GM12878 (cell line): ENCODE results near the gene TRIM3. TPM values are rescaled to one million over a fixed set of nuclear protein-coding genes. Genes with fewer than 3 reads are reported as not detected.

ENCODE experiments used
- CBFB ChIP-seq: IDR thresholded peaks from 2 replicates; pipeline ENCODE4 v1.6.1; 2016; ENCODE audit warnings: antibody characterized with exemption, low read depth
- CBX3 ChIP-seq: fragments of 200-600 bp; sonication (generic); IDR thresholded peaks from 2 replicates; pipeline ENCODE4 v1.6.1; 2016; ENCODE audit warnings: low read depth, borderline replicate concordance
- CEBPB ChIP-seq, 2 experiments: fragments of 150-350 bp in 1 of 2; IDR thresholded peaks; 2 replicates each; pipeline ENCODE4 v1.6.1; 2012 to 2014; ENCODE audit warnings: low read depth in 2 of 2, low read length in 2 of 2, borderline replicate concordance in 1 of 2, inconsistent platforms in 1 of 2
- CREB1 ChIP-seq: IDR thresholded peaks from 2 replicates; pipeline ENCODE4 v1.6.1; 2012; ENCODE audit warnings: low read depth, mild to moderate bottlenecking, inconsistent platforms
- CTCF ChIP-seq, 3 experiments: IDR thresholded peaks in 2 of 3; conservative IDR thresholded peaks in 1 of 3; 2 replicates each; pipeline ENCODE4 v1.5.1; 2011; ENCODE audit warnings: low read depth in 3 of 3, low read length in 3 of 3, mild to moderate bottlenecking in 3 of 3, control low read depth in 2 of 3, moderate library complexity in 2 of 3, inconsistent platforms in 1 of 3, mixed read lengths in 1 of 3; ENCODE audit not compliant: control insufficient read depth in 2 of 3, insufficient read depth in 1 of 3; ENCODE audit errors: extremely low read depth in 1 of 3
- EED ChIP-seq: sonication (generic); IDR thresholded peaks from 2 replicates; pipeline ENCODE4 v1.6.1; 2016; ENCODE audit warnings: antibody characterized with exemption, low read depth
- ESRRA ChIP-seq: IDR thresholded peaks from 2 replicates; pipeline ENCODE4 v1.6.1; 2012; ENCODE audit warnings: mild to moderate bottlenecking, low read length, improper control_type of control experiment
- FOXK2 ChIP-seq: fragments of 450-650 bp; IDR thresholded peaks from 2 replicates; pipeline ENCODE4 v1.6.1; 2017; ENCODE audit warnings: mild to moderate bottlenecking, moderate library complexity
- FOXM1 ChIP-seq: IDR thresholded peaks from 2 replicates; pipeline ENCODE4 v1.6.1; 2012; ENCODE audit warnings: low read depth, mild to moderate bottlenecking, inconsistent platforms, low read length, moderate library complexity
- IRF4 ChIP-seq: IDR thresholded peaks from 2 replicates; pipeline ENCODE4 v1.6.1; 2011; ENCODE audit warnings: low read depth, low read length
- JUND ChIP-seq: IDR thresholded peaks from 2 replicates; pipeline ENCODE4 v1.6.1; 2012; ENCODE audit warnings: low read depth, mild to moderate bottlenecking, low read length, improper control_type of control experiment, moderate library complexity
- MEF2B ChIP-seq: fragments of 450-650 bp; IDR thresholded peaks from 2 replicates; pipeline ENCODE4 v1.6.1; 2018; ENCODE audit warnings: mild to moderate bottlenecking, moderate library complexity; ENCODE audit not compliant: partially characterized antibody, poor library complexity, severe bottlenecking
- NR2C1 ChIP-seq: fragments of 450-650 bp; IDR thresholded peaks from 2 replicates; pipeline ENCODE4 v1.6.1; 2017; ENCODE audit warnings: antibody characterized with exemption, mild to moderate bottlenecking, moderate library complexity
- PAX5 ChIP-seq: IDR thresholded peaks from 2 replicates; pipeline ENCODE4 v1.6.1; 2011; ENCODE audit warnings: low read depth, low read length, borderline replicate concordance
- POLR2A ChIP-seq: IDR thresholded peaks from 2 replicates; pipeline ENCODE4 v1.6.1; 2011; ENCODE audit warnings: low read depth, mild to moderate bottlenecking, low read length
- RELA ChIP-seq: fragments of 450-650 bp; IDR thresholded peaks from 2 replicates; pipeline ENCODE4 v1.8.0; 2014; ENCODE audit warnings: borderline replicate concordance; ENCODE audit not compliant: partially characterized antibody
- RUNX3 ChIP-seq: IDR thresholded peaks from 2 replicates; pipeline ENCODE4 v1.6.1; 2012; ENCODE audit warnings: low read length, inconsistent platforms
- SIN3A ChIP-seq: IDR thresholded peaks from 2 replicates; pipeline ENCODE4 v1.6.1; 2012; ENCODE audit warnings: low read depth, low read length, improper control_type of control experiment
- SMC3 ChIP-seq: IDR thresholded peaks from 2 replicates; pipeline ENCODE4 v1.6.1; 2011; ENCODE audit warnings: low read length, improper control_type of control experiment, borderline replicate concordance
- WRNIP1 ChIP-seq: IDR thresholded peaks from 2 replicates; pipeline ENCODE4 v1.6.1; 2011; ENCODE audit warnings: low read depth, low read length, improper control_type of control experiment, borderline replicate concordance
- YY1 ChIP-seq: IDR thresholded peaks from 2 replicates; pipeline ENCODE4 v1.6.1; 2011; ENCODE audit warnings: low read depth, mild to moderate bottlenecking, low read length
- ZBED1 ChIP-seq: IDR thresholded peaks from 2 replicates; pipeline ENCODE4 v1.6.1; 2016; ENCODE audit warnings: borderline replicate concordance
- polyA plus RNA-seq, 11 experiments: library from polyadenylated mRNA; depleted of rRNA in 4 of 11; unstranded in 6 of 11; stranded (reverse) in 5 of 11; fragments of >200 nt; fragmentation: Nextera tagmentation in 4 of 11; fragmentation: Illumina TruSeq in 1 of 11; extraction: Ambion mirVana in 4 of 11; extraction: Trizol in 1 of 11; gene quantifications; 1 replicate in 1 of 11; 2 replicates in 10 of 11; pipeline versions ENCODE4 v1.2.1 to v1.2.3, GENCODE V29; 2011 to 2016; ENCODE audit warnings: inconsistent platforms in 2 of 11, missing spikeins in 2 of 11, low read depth in 1 of 11
- total RNA-seq, 4 experiments: library from RNA; depleted of rRNA in 3 of 4; stranded (reverse); fragments of >200 nt in 3 of 4; fragmentation: Illumina TruSeq in 1 of 4; extraction: Trizol in 1 of 4; gene quantifications; 2 replicates each; pipeline versions ENCODE4 v1.2.1 to v1.2.3, GENCODE V29; 2013 to 2021
- TF ChIP-seq, protein P1 (sequence below): fragments of 450-650 bp; IDR thresholded peaks from 2 replicates; pipeline ENCODE4 v1.6.1; 2017; ENCODE audit warnings: mild to moderate bottlenecking, low read depth, inconsistent platforms; ENCODE audit not compliant: poor library complexity, severe bottlenecking
- TF ChIP-seq, protein P2 (sequence below): fragments of 450-650 bp; formaldehyde crosslinking; IDR thresholded peaks from 2 replicates; pipeline ENCODE4 v1.5.0; 2022; ENCODE audit warnings: mild to moderate bottlenecking, missing genetic modification characterization
- TF ChIP-seq, protein P3 (sequence below): fragments of 450-650 bp; IDR thresholded peaks from 2 replicates; pipeline ENCODE4 v1.6.1; 2016; ENCODE audit warnings: mild to moderate bottlenecking

The TRIM3 gene
- total and polyA plus RNA-seq, 10 of the 15 experiments (the other 5 are each of a cell fraction or from before 2014, with no cell fraction given): 0.34 to 11.8 (median 4.8) TPM

- TF ChIP-seq NR2C1 (no peak), IRF4 (peak; percentile 95), CBX3 (no peak), MEF2B (no peak), CTCF (IDR thresholded peaks at IDR 0.05 in 2 of 3, conservative IDR thresholded peaks at IDR 0.05 in 1 of 3; ENCODE audit: control insufficient read depth in 2 of 3, extremely low read depth in 1 of 3, insufficient read depth in 1 of 3, low read depth in 3 of 3, low read length in 3 of 3) (no peak), JUND (no peak), EED (peak; percentile 99), YY1 (no peak), CBFB (peak; percentile 97), CREB1 (no peak), PAX5 (peak; percentile 89), FOXK2 (no peak), SMC3 (no peak), RELA (no peak), CEBPB (IDR thresholded peaks at IDR 0.05; ENCODE audit: borderline replicate concordance in 1 of 2, low read depth in 2 of 2, low read length in 2 of 2) (no peak), FOXM1 (peak; percentile 66; the same call in 1 of the 2 replicates), RUNX3 (peak; percentile 100), POLR2A (peak; percentile 58), ZBED1 (no peak), SIN3A (no peak), WRNIP1 (no peak), ESRRA (no peak)
- TF ChIP-seq, protein P1, sequence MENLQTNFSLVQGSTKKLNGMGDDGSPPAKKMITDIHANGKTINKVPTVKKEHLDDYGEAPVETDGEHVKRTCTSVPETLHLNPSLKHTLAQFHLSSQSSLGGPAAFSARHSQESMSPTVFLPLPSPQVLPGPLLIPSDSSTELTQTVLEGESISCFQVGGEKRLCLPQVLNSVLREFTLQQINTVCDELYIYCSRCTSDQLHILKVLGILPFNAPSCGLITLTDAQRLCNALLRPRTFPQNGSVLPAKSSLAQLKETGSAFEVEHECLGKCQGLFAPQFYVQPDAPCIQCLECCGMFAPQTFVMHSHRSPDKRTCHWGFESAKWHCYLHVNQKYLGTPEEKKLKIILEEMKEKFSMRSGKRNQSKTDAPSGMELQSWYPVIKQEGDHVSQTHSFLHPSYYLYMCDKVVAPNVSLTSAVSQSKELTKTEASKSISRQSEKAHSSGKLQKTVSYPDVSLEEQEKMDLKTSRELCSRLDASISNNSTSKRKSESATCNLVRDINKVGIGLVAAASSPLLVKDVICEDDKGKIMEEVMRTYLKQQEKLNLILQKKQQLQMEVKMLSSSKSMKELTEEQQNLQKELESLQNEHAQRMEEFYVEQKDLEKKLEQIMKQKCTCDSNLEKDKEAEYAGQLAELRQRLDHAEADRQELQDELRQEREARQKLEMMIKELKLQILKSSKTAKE: peak; percentile 75
- TF ChIP-seq, protein P2, sequence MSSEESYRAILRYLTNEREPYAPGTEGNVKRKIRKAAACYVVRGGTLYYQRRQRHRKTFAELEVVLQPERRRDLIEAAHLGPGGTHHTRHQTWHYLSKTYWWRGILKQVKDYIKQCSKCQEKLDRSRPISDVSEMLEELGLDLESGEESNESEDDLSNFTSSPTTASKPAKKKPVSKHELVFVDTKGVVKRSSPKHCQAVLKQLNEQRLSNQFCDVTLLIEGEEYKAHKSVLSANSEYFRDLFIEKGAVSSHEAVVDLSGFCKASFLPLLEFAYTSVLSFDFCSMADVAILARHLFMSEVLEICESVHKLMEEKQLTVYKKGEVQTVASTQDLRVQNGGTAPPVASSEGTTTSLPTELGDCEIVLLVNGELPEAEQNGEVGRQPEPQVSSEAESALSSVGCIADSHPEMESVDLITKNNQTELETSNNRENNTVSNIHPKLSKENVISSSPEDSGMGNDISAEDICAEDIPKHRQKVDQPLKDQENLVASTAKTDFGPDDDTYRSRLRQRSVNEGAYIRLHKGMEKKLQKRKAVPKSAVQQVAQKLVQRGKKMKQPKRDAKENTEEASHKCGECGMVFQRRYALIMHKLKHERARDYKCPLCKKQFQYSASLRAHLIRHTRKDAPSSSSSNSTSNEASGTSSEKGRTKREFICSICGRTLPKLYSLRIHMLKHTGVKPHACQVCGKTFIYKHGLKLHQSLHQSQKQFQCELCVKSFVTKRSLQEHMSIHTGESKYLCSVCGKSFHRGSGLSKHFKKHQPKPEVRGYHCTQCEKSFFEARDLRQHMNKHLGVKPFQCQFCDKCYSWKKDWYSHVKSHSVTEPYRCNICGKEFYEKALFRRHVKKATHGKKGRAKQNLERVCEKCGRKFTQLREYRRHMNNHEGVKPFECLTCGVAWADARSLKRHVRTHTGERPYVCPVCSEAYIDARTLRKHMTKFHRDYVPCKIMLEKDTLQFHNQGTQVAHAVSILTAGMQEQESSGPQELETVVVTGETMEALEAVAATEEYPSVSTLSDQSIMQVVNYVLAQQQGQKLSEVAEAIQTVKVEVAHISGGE (CRISPR knock-in tag): no peak
- TF ChIP-seq, protein P3, sequence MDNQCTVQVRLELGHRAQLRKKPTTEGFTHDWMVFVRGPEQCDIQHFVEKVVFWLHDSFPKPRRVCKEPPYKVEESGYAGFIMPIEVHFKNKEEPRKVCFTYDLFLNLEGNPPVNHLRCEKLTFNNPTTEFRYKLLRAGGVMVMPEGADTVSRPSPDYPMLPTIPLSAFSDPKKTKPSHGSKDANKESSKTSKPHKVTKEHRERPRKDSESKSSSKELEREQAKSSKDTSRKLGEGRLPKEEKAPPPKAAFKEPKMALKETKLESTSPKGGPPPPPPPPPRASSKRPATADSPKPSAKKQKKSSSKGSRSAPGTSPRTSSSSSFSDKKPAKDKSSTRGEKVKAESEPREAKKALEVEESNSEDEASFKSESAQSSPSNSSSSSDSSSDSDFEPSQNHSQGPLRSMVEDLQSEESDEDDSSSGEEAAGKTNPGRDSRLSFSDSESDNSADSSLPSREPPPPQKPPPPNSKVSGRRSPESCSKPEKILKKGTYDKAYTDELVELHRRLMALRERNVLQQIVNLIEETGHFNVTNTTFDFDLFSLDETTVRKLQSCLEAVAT: peak; percentile 96
These were observed 71.2 kb downstream of the TRIM3 start (continued) for GRCh38 chr11:6402561-6402981.
